ENCODE results near the gene FRY.

- TF ChIP-seq, protein P1, sequence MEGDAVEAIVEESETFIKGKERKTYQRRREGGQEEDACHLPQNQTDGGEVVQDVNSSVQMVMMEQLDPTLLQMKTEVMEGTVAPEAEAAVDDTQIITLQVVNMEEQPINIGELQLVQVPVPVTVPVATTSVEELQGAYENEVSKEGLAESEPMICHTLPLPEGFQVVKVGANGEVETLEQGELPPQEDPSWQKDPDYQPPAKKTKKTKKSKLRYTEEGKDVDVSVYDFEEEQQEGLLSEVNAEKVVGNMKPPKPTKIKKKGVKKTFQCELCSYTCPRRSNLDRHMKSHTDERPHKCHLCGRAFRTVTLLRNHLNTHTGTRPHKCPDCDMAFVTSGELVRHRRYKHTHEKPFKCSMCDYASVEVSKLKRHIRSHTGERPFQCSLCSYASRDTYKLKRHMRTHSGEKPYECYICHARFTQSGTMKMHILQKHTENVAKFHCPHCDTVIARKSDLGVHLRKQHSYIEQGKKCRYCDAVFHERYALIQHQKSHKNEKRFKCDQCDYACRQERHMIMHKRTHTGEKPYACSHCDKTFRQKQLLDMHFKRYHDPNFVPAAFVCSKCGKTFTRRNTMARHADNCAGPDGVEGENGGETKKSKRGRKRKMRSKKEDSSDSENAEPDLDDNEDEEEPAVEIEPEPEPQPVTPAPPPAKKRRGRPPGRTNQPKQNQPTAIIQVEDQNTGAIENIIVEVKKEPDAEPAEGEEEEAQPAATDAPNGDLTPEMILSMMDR (IDR thresholded peaks at IDR 0.05), result no peak
- TF ChIP-seq POLR2A (IDR thresholded peaks at IDR 0.05), result no peak
These were observed 96.1 kb downstream of the FRY start for GRCh38 chr13:32127691-32128090.

Data from Peyer's patch (tissue), 4 donors.